GM10248 (cell line): ENCODE data around the gene PABPN1.
"Not testable (repeated sequence)": the region's sequence is repeated elsewhere in the genome, so short reads cannot be mapped to it uniquely, and the experiment has no call there.

ENCODE experiments used
- CTCF ChIA-PET: fragments of 300-600 bp; sonication (Branson Sonifier 250); formaldehyde crosslinking; extraction: SDS; loops from one replicate; lab custom pipeline; 2021; ENCODE audit warnings: antibody characterized with exemption; lab: Yijun Ruan, JAX
- POLR2A ChIA-PET: fragments of 350-650 bp; sonication (Branson Sonifier 250); formaldehyde crosslinking; extraction: SDS; loops from one replicate; lab custom pipeline; 2020; ENCODE audit warnings: antibody characterized with exemption; lab: Yijun Ruan, JAX
- DNase-seq: peaks from one replicate; pipeline ENCODE4 v3.0.0; 2012; ENCODE audit errors: extremely low spot score
- TF ChIP-seq, protein P1 (sequence below): IDR thresholded peaks from 2 replicates; pipeline ENCODE4 v1.5.1; 2012; ENCODE audit warnings: mild to moderate bottlenecking, low read depth; ENCODE audit errors: extremely low read depth, missing control alignments, control extremely low read depth

Gene PABPN1

GRCh38 chr14:23324993-23325392 is 3.7 kb downstream of the PABPN1 start:
- ChIA-PET POLR2A (no interaction called here), CTCF (interaction anchor here (0.6 to 4.8 kb wide), 4 partner anchors 10 to 1793 kb away, joined by 3 to 26 read pairs (median 6); no protein-coding TSS in a partner anchor)
- no peak for DNase-seq
- TF ChIP-seq, protein P1, sequence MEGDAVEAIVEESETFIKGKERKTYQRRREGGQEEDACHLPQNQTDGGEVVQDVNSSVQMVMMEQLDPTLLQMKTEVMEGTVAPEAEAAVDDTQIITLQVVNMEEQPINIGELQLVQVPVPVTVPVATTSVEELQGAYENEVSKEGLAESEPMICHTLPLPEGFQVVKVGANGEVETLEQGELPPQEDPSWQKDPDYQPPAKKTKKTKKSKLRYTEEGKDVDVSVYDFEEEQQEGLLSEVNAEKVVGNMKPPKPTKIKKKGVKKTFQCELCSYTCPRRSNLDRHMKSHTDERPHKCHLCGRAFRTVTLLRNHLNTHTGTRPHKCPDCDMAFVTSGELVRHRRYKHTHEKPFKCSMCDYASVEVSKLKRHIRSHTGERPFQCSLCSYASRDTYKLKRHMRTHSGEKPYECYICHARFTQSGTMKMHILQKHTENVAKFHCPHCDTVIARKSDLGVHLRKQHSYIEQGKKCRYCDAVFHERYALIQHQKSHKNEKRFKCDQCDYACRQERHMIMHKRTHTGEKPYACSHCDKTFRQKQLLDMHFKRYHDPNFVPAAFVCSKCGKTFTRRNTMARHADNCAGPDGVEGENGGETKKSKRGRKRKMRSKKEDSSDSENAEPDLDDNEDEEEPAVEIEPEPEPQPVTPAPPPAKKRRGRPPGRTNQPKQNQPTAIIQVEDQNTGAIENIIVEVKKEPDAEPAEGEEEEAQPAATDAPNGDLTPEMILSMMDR: no peak

DNA sequence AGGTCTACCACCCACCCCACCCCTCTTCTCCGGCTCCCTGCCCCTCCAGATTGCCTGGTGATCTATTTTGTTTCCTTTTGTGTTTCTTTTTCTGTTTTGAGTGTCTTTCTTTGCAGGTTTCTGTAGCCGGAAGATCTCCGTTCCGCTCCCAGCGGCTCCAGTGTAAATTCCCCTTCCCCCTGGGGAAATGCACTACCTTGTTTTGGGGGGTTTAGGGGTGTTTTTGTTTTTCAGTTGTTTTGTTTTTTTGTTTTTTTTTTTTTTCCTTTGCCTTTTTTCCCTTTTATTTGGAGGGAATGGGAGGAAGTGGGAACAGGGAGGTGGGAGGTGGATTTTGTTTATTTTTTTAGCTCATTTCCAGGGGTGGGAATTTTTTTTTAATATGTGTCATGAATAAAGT is 4.5 kb downstream of the PABPN1 start:
- ChIA-PET POLR2A (interaction anchor here (1.2 kb wide), 1 partner anchor 10 kb away, joined by 3 read pairs; no protein-coding TSS in a partner anchor), CTCF (interaction anchor here (1.2 to 4.8 kb wide), 6 partner anchors 10 to 53 kb away, joined by 3 to 54 read pairs (median 7); partner anchors contain the start of genes CMTM5, HOMEZ and SLC22A17)
- DNase-seq: not testable (repeated sequence)

GRCh38 chr14:23326491-23327332 is 5.5 kb downstream of the PABPN1 start:
- DNase-seq: no peak
- ChIA-PET POLR2A (interaction anchor here (0.9 to 1.2 kb wide), 3 partner anchors 9 to 40 kb away, joined by 3 to 6 read pairs (median 4); partner anchors contain the start of gene HOMEZ), CTCF (interaction anchor here (0.7 to 4.8 kb wide), 29 partner anchors 9 to 279 kb away, joined by 3 to 54 read pairs (median 4); partner anchors contain the start of genes BCL2L2, CMTM5, HOMEZ and PPP1R3E)
- TF ChIP-seq, protein P1: no peak

- CTCF ChIA-PET: interaction anchor here (1.0 to 4.8 kb wide), 12 partner anchors 7 to 277 kb away, joined by 3 to 54 read pairs (median 4); partner anchors contain the start of genes CMTM5, PABPN1 and PPP1R3E
- peak; percentile 84 for DNase-seq
- TF ChIP-seq, protein P1: peak; percentile 76
- POLR2A ChIA-PET: no interaction called here
Measured at GRCh38 chr14:23327947-23328744, 6.9 kb downstream of the PABPN1 start.

DNA sequence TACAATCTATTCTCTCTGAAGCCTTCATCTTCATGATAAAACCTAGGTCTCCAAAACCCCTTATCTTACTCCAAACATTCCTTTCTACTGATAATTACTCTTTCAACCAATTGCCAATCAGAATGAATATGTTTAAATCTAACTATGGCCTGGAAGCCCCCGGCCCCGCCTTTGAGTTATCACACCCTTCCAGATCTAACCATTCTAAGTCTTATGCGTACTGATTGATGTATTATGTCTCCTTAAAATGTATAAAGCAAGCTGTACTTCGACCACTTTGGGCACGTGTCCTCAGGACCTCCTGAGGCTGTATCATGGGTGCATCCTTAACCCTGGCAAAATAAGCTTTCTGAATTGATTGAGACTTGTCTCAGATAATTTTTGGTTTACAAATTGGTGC is 14.4 kb downstream of the PABPN1 start:
- ChIA-PET POLR2A (interaction anchor here (1.3 kb wide), 1 partner anchor 9 kb away, joined by 3 read pairs; no protein-coding TSS in a partner anchor), CTCF (interaction anchor here (1.1 to 3.2 kb wide), 6 partner anchors 9 to 267 kb away, joined by 3 to 10 read pairs (median 6); no protein-coding TSS in a partner anchor)

DNA sequence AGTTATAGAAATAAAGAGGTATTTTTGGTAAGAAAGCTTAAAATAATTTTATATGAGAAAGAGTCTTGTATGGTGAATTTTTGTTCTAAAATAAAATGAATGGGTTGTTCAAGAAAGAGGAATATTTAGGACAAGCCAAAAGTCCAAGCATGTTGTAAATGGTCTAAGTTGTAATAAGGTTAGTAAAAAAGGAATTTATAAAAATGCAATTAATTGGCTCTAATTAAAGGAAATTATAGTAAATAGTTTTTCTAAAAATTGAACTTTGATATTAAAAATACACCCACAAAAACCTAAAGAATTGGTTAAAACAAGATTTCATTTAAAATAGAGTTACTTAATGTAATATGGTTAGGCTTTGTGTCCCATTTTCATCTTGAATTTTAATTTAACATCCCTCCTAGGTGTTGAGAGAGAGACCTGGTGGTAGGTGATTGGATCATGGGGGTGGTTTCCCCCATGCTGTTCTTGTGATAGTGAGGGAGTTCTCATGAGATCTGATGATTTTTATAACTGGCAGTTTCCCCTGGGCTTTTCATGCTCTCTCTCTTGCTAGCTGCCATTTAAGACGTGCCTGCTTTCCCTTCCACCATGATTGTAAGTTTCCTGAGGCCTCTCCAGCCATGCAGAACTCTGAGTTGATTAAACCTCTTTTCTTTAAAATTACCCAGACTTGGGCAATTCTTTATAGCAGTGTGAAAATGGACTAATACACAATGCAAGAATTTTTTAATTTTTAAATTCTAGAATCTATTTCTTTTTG is 18.4 kb downstream of the PABPN1 start:
- no peak for DNase-seq
- CTCF ChIA-PET: interaction anchor here (1.0 to 1.7 kb wide), 4 partner anchors 8 to 107 kb away, joined by 3 to 7 read pairs (median 3); no protein-coding TSS in a partner anchor
- TF ChIP-seq, protein P1: no peak
- POLR2A ChIA-PET: no interaction called here

More for the DNA sequence above, 14.4 kb downstream of the PABPN1 start:
- TF ChIP-seq, protein P1: no peak
- DNase-seq: no peak
